Glomerular visceral epithelial cell (primary cell): ENCODE measurements around the gene FRMD5.

Experiments used
- DNase-seq: peaks from one replicate; pipeline ENCODE4 v3.0.0-alpha.2; 2016; ENCODE audit errors: extremely low spot score

The FRMD5 gene

GRCh38 chr15:44093836-44094235 is 101.2 kb downstream of the FRMD5 start:
- DNase-seq, result no peak

GRCh38 chr15:44092221-44092620 is 102.8 kb downstream of the FRMD5 start:
- no peak for DNase-seq

- peak; percentile 51 for DNase-seq
These were observed 107.2 kb downstream of the FRMD5 start for GRCh38 chr15:44087578-44088465.

- DNase-seq, result no peak
These were observed 110.3 kb downstream of the FRMD5 start for GRCh38 chr15:44084770-44085169.

- peak; percentile 11 for DNase-seq
These were observed 110.9 kb downstream of the FRMD5 start for GRCh38 chr15:44084171-44084570.

GRCh38 chr15:44082558-44083157 is 112.4 kb downstream of the FRMD5 start:
- DNase-seq, result no peak

- DNase-seq, result no peak
These were observed 113.8 kb downstream of the FRMD5 start for GRCh38 chr15:44081026-44082013.

GRCh38 chr15:44075535-44075934 is 119.5 kb downstream of the FRMD5 start:
- DNase-seq, result no peak

- DNase-seq, result no peak
These were observed 125.6 kb downstream of the FRMD5 start for GRCh38 chr15:44069489-44069888.

GRCh38 chr15:44068347-44068746 is 126.7 kb downstream of the FRMD5 start:
- DNase-seq, result no peak

- DNase-seq, result peak; percentile 79
These were observed 128.8 kb downstream of the FRMD5 start for GRCh38 chr15:44066211-44066827.

GRCh38 chr15:44064706-44065105 is 130.4 kb downstream of the FRMD5 start:
- DNase-seq, result no peak

GRCh38 chr15:44058126-44058525 is 136.9 kb downstream of the FRMD5 start:
- no peak for DNase-seq

GRCh38 chr15:44045661-44046060 is 149.4 kb downstream of the FRMD5 start:
- DNase-seq, result no peak

- DNase-seq, result no peak
These were observed 149.9 kb downstream of the FRMD5 start for GRCh38 chr15:44045217-44045616.

GRCh38 chr15:44038755-44039191 is 156.3 kb downstream of the FRMD5 start:
- DNase-seq, result peak; percentile 93

GRCh38 chr15:44035781-44036699 is 159.0 kb downstream of the FRMD5 start:
- DNase-seq, result no peak

- peak; percentile 26 for DNase-seq
These were observed 160.0 kb downstream of the FRMD5 start for GRCh38 chr15:44034933-44035624.

- DNase-seq, result no peak
These were observed 160.7 kb downstream of the FRMD5 start for GRCh38 chr15:44034334-44034733.

GRCh38 chr15:44033894-44034293 is 161.2 kb downstream of the FRMD5 start:
- DNase-seq, result peak; percentile 69
